ENCODE measurements around the gene TBC1D14.

DNA sequence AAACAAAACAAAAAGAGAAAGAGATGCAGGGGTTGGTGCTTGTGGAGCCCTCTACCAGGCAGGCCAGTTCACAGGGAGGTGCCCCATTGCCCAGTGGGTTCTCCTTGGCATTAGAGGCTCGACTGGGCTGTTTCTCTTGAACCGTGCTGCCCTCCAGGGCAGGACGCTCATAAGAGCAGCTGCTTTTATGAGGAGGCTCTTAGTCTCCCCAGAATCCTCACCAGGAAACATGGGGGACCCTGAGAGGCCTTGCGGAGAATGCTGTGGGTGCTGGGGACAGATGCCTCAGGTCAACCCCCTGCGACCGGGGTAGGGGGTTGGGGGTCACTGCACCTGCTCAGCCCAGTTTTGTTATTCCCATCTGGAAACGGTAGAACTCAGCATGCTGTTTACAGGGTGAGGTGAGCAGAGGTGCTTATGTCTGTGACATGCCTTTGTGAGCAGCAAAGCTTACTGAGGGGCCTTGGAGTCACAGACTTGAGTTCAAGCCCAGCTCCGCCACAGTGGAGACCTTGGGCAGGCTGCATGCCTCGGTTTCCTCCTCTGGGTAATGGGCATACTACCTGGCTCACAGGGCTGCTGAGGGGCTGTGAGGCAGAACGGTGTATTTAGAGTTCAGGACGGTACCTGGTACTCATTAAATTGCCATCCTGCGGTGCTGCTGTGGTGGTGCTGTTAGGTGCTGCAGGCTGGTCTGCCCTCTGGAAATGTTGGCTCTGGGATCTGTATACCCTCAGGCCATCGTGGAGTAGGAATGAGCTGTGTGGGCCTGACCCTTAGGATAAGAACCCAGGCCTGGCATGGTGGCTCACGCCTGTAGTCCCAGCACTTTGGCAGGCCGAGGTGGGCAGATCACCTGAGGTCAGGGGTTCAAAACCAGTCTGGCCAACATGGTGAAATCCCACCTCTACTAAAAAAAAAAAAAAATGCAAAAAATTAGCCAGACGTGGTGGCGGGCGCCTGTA lies 5.7 kb downstream of the TBC1D14 start:
- TF ChIP-seq, protein P1, sequence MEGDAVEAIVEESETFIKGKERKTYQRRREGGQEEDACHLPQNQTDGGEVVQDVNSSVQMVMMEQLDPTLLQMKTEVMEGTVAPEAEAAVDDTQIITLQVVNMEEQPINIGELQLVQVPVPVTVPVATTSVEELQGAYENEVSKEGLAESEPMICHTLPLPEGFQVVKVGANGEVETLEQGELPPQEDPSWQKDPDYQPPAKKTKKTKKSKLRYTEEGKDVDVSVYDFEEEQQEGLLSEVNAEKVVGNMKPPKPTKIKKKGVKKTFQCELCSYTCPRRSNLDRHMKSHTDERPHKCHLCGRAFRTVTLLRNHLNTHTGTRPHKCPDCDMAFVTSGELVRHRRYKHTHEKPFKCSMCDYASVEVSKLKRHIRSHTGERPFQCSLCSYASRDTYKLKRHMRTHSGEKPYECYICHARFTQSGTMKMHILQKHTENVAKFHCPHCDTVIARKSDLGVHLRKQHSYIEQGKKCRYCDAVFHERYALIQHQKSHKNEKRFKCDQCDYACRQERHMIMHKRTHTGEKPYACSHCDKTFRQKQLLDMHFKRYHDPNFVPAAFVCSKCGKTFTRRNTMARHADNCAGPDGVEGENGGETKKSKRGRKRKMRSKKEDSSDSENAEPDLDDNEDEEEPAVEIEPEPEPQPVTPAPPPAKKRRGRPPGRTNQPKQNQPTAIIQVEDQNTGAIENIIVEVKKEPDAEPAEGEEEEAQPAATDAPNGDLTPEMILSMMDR (IDR thresholded peaks at IDR 0.05) = no peak
- no peak for TF ChIP-seq POLR2A (IDR thresholded peaks at IDR 0.05)

All from transverse colon (tissue), 3 donors.